Stimulated activated naive CD8-positive, alpha-beta T cell treated with anti-CD3 and anti-CD28 coated beads, Interleukin-15, Interleukin-2, amounts not matched to agents 100 U/mL and 50 U/mL, for 24 hours (primary cell): ENCODE results near the gene CBLN3.

Experiments
- ATAC-seq: fragments of 150-1000 bp; cut with Tn5 transposase; one replicate; pipeline ENCODE4 v1.10.0; 2021
- DNase-seq: peaks from one replicate; pipeline ENCODE4 v3.0.0; 2021

The CBLN3 gene

DNA sequence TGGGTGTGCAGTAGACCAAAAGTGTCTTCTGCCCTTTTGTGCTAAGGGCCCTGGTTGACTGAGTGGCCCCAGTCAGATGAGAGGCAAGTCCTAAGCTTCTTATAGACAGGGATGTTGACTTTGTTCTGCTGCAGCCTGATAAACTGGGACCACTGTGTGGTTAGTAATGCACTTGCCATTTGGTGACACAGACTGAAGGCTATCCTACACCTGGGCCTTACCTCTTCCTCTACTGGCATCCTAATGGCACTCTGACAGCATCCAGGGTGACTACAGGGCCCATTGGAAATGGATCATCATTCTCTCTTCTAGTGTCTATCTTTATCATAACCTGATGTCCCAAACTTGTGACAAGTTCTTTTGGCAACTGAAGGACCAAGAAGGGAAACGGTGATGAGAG is 9.8 kb upstream of the CBLN3 start:
- ATAC-seq (no peak), DNase-seq (no peak)

DNA sequence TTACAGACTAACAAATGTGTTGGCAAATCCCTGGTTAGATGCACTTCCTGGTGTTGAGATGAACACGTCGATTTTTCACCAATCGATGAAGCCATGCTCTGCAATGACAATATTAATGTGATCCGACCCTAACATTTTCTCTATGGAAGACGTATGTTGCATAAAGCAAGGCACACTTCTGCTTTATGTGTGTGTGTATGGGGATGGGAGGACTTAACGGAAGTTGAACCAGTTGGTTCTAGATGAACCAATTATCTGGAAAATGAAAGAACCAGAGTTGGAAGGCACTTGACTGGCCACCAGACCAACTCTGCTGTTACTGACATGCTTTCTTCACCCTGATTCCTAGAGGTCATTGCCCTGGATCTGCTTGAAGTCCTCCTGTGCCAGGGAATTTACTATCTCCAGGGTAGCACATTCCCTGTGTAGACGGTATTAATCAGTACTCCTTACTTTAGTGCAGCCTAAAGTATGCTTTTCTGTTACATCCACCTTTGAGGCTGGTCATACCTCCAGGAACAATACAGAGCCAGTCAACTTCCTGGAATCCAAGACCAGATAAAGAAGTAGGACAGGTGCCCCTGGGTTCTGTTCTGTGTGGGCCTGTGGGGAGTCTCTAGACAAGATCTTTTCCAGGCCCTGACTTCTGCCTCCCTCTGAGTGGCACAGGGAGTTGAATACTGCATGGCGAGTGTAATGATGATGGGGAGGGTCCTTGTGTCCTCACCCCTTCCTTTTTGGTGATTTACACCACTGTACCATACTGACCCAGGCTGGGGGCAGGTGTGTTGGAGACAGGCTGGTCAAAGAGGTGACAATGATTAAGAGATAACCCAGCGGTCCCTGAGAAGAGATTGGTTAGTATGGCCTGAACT is 9.0 kb upstream of the CBLN3 start:
- no peak for DNase-seq
- no peak for ATAC-seq

DNA sequence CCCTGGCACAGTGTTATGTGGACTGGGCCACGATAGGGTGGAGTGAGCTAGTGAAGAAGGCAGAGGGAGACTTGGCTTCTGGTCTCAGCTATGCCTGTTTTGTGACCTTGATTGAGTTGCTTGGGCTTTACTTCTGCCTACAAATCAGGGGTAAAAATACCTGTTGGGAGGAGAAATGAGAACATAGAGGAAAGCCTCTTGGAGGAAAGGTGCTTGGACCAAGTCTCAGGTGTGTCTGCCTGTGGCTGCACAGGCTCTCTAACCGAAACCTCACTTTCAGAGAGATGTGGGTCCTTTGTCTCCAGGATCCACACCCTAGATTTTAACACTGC is 8.2 kb upstream of the CBLN3 start:
- DNase-seq: no peak
- ATAC-seq: no peak

DNA sequence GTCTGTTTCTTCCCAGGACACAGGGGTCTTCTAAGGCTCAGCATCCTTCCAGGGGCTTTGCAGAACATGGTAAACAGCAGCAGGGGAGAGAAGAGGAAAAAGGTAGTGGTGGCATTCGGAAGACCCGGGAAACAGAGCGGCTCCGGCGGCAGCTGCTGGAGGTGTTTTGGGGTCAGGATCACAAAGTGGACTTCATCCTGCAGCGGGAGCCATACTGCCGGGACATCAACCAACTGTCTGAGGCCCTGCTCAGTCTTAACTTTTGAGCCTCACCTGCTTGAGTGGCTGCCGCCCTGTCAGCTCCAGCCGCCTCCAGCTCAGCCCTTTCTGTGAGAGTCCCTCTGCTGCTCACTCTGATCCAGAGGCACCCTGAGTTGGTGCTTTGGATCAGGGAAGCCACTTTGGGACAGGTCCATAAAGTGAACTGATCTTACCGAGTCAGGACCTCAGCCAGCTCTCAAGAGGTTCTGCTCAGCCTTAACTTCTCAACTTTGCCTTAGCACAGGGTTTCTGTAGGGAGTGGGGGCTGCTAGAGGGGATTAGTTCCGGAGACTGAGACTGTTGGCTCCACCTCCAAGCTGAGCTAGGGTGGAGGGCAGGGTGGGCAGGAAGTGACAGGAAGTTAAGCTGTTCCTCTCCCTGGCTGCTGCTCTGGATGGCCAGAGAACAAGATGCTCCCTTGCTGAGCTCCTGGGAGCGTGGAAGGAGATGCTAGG is 7.7 kb upstream of the CBLN3 start:
- ATAC-seq: no peak
- no peak for DNase-seq

DNA sequence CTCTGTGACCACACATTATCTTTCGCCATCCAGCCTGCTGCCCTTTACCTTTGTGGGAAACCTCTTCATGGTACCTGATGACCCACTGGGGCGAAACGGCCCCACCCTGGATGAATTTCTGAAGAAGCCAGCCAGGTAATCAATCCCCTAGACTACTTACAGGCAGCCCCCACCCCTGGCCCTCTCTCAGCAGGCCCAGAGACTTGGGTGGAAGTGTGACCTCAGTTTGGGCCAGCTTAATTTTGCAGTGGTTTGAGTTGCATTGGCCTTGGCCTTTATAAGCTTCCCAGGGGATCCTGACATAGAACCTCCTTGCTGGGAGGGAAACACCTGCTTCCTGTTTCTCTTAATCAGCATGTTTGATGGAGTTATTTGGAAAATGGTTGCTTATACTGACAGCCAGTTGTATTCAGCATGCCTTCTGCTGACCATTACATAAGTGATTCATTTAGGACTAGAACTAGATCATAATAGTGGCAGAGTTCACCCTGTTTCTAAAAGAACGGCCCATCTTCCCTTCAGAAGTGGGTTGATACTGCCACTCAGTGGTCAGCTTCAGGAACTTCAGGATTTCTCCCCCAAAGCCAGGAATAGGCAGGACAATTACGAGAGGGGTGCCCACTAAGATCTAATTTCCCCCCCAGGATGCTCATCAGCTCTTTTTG is 7.0 kb upstream of the CBLN3 start:
- DNase-seq (peak; percentile 39), ATAC-seq (peak; percentile 36)

DNA sequence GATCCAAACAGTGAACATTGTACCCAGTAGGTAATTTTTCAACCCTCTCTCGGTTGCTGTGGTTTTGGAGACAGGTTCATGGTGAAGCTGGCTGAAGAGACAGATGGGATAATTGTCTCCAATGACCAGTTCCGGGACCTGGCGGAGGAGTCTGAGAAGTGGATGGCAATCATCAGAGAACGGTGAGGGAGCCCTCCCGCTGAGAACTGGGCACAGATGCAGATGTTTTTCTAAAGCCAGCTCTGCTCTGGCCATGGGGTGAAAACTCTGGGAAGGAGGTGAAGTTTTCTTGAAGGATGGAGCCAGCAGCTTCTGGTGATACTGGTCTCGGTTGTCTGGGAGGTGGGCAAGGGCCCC is 6.5 kb upstream of the CBLN3 start:
- no peak for DNase-seq
- ATAC-seq: no peak

DNA sequence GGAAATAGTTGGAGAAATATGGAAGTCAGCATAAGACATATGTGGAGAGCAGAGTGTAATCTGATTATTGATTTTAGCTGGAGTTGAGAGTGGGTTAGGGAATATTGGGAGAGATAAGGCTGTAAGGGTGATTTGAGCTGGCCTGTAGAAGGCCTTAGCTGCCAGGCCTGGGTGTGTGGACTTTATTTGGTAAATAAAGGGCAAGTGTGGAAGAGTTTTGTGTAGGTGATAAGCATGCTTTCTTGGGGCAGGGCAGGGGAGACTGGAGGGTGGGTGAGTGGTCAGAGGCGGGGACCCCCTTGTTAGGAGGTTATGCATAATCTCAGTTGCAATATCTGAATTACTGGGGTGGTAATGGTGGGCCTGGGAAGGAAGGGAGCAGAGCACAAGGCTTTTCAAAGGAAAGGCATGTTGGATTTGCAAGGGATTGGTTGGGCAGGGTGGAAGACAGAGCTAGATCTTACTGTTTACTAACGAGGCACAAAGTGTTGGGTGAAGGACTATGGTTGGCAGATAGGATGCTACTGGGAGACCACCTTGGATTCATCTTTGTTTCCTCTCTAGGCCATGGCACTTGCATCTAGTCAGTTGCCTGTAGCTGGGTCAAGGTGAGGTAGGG is 5.8 kb upstream of the CBLN3 start:
- no peak for ATAC-seq
- DNase-seq: no peak

DNA sequence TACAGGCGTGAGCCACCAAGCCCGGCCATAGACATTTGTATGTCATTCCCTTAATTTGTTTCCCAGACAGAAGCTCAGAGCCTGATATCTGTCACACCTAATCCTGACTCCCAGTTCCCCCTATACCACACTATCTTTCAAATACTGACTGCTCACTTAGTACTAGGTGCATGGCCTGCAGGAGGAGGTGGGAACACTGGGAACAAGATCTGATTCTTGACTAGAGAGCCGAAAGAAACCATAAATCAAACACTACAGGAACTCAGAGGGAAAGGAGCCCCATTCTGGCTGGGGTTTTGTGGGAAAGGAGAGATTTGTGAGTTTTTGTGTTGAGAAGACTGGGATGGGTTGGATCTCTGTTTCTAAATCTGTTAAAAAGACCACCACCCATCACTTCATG is 5.2 kb upstream of the CBLN3 start:
- DNase-seq (no peak), ATAC-seq (no peak)

DNA sequence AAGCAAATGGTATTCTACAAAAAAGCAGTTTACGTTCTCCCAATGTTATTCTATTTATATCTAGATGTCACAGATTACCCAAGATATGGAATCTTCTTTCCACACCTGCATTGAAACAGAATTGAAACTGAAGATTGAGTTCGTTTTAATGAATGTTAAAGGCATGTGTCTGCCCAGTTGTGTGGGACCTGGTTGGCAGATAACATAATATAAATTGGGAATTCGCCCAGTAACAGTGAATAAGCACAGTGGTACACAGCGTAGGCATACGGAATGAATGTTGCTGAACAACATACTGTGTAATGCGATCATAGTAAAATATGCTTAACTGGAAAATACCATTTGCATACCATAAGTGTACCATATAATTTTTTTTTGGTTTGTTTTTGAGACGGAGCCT is 4.6 kb upstream of the CBLN3 start:
- DNase-seq (no peak), ATAC-seq (no peak)

DNA sequence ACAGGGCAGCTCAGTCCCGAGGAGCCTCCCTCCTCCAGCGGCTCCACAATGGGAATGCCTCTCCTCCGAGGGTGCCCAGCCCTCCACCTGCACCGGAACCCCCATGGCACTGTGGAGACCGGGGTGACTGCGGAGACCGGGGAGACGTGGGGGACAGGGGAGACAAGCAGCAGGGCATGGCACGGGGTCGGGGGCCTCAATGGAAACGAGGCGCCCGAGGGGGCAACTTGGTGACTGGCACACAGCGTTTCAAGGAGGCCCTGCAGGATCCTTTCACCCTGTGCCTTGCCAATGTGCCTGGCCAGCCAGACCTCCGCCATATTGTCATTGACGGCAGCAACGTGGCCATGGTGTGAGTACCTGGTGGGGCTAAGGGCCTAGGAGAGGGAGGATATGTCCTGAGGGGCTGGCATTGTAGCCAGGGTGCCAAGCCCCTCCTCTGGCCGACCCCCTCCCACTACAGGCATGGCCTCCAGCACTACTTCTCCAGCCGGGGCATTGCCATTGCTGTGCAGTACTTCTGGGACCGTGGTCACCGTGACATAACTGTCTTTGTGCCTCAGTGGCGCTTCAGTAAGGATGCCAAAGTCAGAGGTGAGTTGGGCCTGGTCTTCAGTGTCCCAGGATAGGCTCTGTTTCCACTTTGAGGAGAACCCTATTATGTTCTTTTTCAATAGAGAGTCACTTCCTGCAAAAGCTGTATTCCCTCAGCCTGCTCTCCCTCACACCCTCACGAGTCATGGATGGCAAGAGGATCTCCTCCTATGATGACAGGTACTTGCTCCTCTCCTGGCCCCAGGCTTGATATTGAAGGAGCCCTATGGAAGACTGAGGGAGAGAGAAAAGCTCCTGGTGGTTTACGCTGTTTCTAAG is 3.0 kb upstream of the CBLN3 start:
- no peak for DNase-seq

DNA sequence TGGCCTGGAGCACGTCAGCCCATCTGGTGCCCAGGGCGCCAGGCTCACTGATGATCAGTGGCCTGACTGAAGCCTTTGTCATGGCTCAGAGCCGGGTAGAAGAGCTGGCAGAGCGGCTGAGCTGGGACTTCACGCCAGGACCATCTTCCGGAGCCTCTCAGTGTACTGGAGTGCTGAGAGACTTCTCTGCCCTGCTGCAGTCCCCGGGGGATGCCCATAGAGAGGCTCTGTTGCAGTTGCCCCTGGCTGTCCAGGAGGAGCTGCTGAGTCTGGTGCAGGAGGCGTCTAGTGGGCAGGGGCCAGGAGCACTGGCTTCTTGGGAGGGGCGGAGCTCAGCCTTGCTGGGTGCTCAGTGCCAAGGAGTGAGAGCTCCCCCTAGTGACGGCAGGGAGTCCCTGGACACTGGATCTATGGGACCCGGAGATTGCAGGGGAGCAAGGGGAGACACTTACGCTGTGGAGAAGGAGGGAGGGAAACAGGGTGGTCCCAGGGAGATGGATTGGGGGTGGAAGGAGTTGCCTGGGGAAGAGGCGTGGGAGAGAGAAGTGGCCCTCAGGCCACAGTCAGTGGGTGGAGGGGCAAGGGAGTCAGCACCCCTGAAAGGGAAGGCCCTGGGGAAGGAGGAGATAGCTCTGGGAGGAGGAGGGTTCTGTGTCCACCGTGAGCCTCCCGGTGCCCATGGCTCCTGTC is 2.2 kb upstream of the CBLN3 start:
- ATAC-seq: peak; percentile 72
- peak; percentile 96 for DNase-seq

More for the DNA sequence above, 3.0 kb upstream of the CBLN3 start:
- no peak for ATAC-seq

DNA sequence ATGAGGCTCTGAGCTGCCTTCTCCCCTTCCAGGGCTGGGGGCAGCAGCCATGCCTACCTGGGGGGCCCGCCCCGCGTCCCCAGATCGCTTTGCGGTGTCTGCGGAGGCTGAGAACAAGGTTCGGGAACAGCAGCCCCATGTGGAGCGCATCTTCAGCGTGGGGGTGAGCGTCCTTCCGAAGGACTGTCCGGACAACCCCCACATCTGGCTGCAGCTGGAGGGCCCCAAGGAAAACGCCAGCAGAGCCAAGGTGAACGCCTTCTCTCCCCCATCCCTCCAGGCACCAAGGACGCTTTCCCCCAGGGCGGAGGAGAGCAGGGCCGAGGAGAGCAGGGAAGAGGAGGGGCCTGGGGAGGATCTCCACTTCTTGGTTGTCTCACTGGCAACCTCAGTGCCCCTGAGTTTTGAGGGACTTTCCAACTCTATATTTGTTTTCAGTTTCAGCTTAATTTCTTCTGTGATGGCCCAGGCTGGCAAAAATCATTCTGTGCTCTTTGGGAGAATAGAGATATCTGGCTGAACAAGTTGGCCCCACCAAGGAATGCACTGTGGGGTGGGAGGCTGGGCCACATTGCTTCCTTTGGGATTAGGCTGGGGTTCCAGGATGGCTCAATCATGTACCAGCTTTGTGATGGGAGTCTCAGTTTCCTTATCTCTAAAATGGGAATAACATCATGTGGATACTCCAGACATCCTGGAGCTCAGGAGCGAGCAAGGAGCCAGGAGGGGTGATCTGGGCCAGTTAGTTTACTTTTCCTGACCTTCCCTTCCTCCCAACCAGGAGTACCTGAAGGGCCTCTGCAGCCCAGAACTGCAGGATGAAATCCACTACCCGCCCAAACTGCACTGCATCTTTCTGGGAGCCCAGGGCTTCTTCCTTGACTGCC is 1.5 kb upstream of the CBLN3 start:
- peak; percentile 77 for DNase-seq
- peak; percentile 71 for ATAC-seq

DNA sequence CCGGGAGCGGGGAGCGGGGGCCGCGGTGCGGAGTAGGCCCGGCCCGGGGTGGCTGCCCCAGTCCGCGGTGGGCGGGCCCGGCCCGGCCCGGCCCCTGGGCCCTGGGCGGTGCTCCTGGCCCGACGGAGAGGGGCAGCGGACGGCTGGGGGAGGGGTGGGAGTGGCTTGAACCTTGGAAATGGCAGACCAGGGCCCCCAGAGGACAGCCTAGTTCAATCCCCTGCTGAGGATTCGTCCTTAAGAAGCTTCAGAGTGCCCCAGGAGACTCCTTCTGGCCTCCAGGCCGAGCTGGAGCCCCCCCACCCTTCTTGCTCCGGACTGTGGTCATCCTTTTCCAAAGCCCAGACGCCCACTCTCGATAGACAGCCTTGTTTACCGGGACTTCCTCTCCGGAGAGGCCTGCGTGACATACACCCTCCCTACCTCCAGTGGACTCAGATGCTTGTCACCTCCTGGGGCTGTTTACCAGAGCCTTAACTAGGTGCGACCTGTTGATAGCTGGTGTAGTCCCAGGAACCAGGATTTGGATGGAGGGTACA is 744 bp upstream of the CBLN3 start:
- ATAC-seq: peak; percentile 65
- DNase-seq: peak; percentile 72

DNA sequence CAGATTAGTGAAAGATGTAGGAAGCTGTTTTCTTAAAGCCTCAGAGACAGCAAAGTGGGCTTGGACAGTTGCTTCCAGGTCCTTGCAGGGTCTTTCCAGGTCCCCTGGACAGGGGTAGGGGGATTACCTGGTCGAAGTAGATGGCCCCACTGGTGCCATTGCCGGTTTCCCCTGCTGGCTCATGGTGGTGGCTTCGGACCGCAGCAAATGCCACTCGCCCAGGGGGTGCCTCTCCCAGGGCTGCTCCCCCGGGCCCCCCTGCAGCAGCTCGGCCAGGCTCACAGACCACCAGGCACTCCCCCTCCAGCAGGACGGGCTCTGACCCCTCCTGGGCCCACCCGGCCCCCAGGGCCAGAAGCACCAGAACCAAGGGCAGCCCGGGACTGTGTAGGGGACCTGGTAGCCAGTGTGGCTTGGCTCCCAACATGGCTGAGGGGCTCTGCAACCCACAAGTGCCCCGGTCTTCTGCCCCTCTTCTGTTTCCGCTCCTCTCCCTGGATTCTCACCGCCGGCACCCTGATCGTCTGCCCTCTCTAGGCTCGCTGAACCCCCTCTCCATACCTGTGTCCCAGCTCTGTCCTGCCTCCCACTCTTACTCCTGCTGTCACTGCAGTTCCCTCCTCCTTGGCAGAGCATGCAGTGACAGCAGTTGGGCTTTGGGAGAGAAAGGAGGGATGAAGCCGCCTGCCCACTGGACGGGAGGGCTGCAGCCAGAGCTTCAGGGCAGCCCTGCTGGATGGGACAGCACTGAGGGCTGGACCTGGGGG is 657 bp downstream of the CBLN3 start:
- ATAC-seq (no peak), DNase-seq (no peak)

DNA sequence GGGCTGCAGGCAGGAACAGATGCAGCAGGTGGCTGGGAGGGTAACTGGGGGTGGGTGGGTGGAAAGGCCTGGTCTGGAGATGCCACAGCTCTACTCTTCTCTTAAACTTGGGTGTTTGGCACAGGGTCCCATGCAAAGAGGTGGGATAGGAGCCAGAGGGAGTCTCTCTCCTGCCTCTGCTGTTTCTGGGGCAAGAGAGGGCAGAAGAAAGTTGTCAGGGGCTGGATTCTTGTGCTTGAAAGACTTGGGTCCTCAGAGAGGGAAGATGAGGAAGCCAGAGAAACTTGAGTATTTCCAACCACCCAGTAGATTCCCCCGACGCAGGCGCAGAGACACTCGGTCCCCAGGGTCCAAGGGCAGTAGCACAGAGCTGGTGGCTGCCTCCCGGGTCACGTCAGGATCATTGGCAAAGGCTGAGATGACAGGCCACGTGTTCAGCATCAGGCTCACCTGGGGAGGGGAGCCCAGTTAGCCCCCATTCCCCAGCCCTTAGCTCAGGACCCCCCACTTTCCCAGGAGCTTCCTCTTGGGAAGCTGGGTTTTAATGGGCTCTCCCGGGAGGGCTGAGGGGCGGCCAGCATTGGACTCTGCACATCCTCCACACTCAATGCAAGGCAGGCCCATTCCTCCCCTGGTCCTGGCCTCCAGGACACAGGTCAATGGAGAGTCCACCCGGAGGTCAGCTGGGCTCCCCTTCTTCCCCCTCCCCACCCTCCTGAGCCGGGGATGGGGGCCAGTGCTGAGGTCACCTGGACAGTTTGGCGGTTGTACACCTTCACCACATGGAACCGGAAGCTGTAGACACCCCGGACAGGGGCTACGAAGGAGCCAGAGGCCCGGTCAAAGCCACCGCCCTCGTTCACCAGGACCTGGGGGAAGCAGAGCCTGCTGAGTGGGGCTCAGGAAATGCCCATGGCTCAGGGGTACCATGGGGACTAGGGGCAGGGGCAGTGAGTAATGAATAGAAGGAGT is 1.6 kb downstream of the CBLN3 start:
- DNase-seq: no peak
- ATAC-seq: no peak

DNA sequence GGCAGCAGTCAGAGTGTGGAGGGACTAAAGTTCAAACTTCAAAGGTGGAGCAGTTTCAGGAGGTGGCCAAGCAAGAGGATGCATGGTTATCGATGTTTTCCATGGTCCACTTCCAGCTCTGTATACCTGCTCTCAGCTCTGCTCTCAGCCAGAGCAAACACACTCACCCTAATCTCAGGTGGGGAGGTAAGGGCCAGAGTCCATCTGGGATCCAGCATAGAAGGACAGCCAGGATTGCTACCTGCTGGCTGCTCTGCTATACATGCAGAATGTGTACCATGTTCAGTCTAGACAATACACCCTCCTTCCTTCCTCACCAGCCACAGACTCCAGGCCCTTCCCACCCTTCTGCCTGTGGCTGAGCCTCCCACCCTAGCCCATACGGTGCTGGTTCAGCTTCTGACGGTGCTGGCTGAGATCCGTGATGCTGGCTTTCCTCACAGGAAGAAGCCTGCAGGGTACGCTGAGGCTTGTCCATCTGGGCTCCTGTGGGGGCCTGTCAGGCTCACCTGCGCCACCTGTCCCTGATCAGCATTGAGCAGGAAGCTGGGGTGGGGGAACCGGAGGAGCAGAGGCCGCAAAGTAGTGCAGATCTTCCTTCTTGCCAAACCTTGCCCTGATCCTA is 2.4 kb downstream of the CBLN3 start:
- no peak for DNase-seq
- no peak for ATAC-seq

DNA sequence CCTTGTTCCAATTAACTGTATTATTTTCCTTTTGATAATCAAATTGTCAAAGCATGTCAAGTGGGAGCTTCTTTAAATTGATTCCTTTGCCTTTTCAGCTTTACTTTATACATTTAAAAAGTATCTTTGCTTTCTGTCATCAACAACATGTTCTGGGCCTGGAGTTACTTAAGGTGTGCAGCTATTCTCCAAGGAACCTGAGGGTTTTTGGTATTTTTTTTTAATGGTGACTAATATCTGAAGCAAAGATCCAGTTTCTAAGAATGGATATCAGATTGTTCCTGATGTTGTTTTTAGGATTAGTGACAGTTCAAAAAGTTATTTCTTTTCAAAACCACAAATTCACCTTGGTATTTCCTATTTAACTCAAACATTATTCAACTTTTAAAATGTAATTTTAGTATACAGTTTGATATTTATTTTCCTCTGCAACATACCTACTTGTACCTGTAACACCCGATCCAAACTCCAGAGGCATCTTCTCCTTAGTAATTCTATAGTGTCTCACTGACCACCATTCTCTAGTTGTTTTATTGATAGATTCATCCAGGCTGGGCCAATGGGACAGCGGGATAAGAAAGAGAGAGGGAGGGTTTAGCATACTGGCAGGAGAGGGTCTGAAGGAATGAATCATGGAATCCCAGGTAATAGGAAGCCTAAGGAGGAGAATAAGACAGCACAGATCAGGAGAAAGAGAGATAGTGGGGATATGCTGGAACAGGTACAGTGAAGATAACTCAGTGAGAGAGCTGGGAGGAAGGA is 3.1 kb downstream of the CBLN3 start:
- DNase-seq (no peak), ATAC-seq (no peak)
